ENCODE results near the gene CAPN5. TPM values are rescaled to one million over a fixed set of nuclear protein-coding genes. Genes with fewer than 3 reads are reported as not detected.

CAPN5 gene
- total and polyA plus RNA-seq, 10 of the 15 experiments (the other 5 are each of a cell fraction or from before 2014, with no cell fraction given): 0.02 to 0.33 (median 0.07) TPM; not detected in 3

GRCh38 chr11:77174559-77174958 lies 107.8 kb downstream of the CAPN5 start:
- Histone ChIP-seq H3K4me2 (ENCODE audit: control insufficient read depth, insufficient read depth) (no peak overlapping the region), H3K4me1 (ENCODE audit: control insufficient read depth, insufficient read depth, low read length) (peaks cover 7% of the 10 kb centered on the region), H3K36me3 (ENCODE audit: control insufficient read depth in 2 of 2, insufficient read depth in 2 of 2, low read length in 1 of 2) (no peaks in the 10 kb centered on the region), H4K20me1 (ENCODE audit: control insufficient read depth, insufficient read depth) (no peaks in the 10 kb centered on the region), H3K4me3 (no peak overlapping the region), H3K27me3 (replicated peaks in 1 of 2; ENCODE audit: control insufficient read depth in 2 of 2, insufficient read depth in 2 of 2, low read length in 1 of 2) (no peaks in the 10 kb centered on the region; a peak in 1 of 4 replicates), H3K79me2 (ENCODE audit: control insufficient read depth, insufficient read depth, low read length) (no peaks in the 10 kb centered on the region), H3K27ac (ENCODE audit: control insufficient read depth, insufficient read depth) (no peak overlapping the region), H3K9ac (ENCODE audit: control insufficient read depth, insufficient read depth, low read length) (no peak overlapping the region), H2AFZ (ENCODE audit: control insufficient read depth, low read depth, low read length) (no peak overlapping the region), H3K9me3 (replicated peaks; ENCODE audit: control insufficient read depth, insufficient read depth, low read length) (no peaks in the 10 kb centered on the region)
- POLR2A ChIA-PET: no interaction called here
- in situ Hi-C loops (cut with MboI) (no loop called here), intact Hi-C loops (cut with micrococcal nuclease; ENCODE audit: unreplicated experiment) (no loop called here)
- ATAC-seq: no peak
- CTCF ChIA-PET: interaction anchor here (0.6 kb wide), 1 partner anchor 799 kb away, joined by 3 read pairs; no protein-coding TSS in a partner anchor
- BruUV-seq (replicated peaks): no TSS peak
- SMC1A ChIA-PET (ENCODE audit: uncharacterized antibody, unreplicated experiment): no interaction called here
- no peak for FAIRE-seq
- no peak for DNase-seq (ENCODE audit: low read depth, low spot score)
- TF ChIP-seq ASH2L (IDR thresholded peaks at IDR 0.05; ENCODE audit: borderline replicate concordance, low read depth): no peak
- TF ChIP-seq KDM1A (IDR thresholded peaks at IDR 0.05; ENCODE audit: borderline replicate concordance): no peak
- no peak for TF ChIP-seq MTA2 (IDR thresholded peaks at IDR 0.05; ENCODE audit: low read depth)
- TF ChIP-seq PAX5 (IDR thresholded peaks at IDR 0.05; ENCODE audit: borderline replicate concordance, low read depth, low read length): no peak
- TF ChIP-seq MEF2A (IDR thresholded peaks at IDR 0.05; ENCODE audit: insufficient read depth, low read depth, low read length): no peak
- TF ChIP-seq FOXK2 (IDR thresholded peaks at IDR 0.05): no peak
- TF ChIP-seq USF1 (IDR thresholded peaks at IDR 0.05; ENCODE audit: borderline replicate concordance, extremely low read length, insufficient read depth, low read depth, low read length): no peak
- TF ChIP-seq YY1 (IDR thresholded peaks at IDR 0.05; ENCODE audit: low read depth, low read length): no peak
- no peak for TF ChIP-seq E4F1 (IDR thresholded peaks at IDR 0.05; ENCODE audit: borderline replicate concordance, partially characterized antibody)
- TF ChIP-seq ZBTB11 (CRISPR knock-in tag; IDR thresholded peaks at IDR 0.05): no peak
- no peak for TF ChIP-seq FOXM1 (IDR thresholded peaks at IDR 0.05; ENCODE audit: low read depth, low read length)
- TF ChIP-seq SREBF1 (IDR thresholded peaks at IDR 0.05; ENCODE audit: low read length): no peak
- no peak for TF ChIP-seq NR2F1 (conservative IDR thresholded peaks at IDR 0.05)
- no peak for TF ChIP-seq NFYB (IDR thresholded peaks at IDR 0.05; ENCODE audit: insufficient read depth, low read depth, low read length)
- TF ChIP-seq CEBPB (IDR thresholded peaks at IDR 0.05; ENCODE audit: borderline replicate concordance in 1 of 2, low read depth in 2 of 2, low read length in 2 of 2): no peak
- TF ChIP-seq ZNF24 (IDR thresholded peaks at IDR 0.05): no peak
- no peak for TF ChIP-seq ZNF274 (IDR thresholded peaks at IDR 0.05; ENCODE audit: insufficient read depth, insufficient read length)
- RAD21 ChIA-PET (ENCODE audit: unreplicated experiment): no interaction called here
- 66% methylated on average over 16 of the region's 16 CpGs for WGBS (ENCODE audit: insufficient coverage, insufficient replicate concordance, low lambda C conversion rate, missing lambda C conversion rate)
